Keratinocyte (primary cell): Measurements from ENCODE around the gene PTRH2. TPM values are rescaled to one million over a fixed set of nuclear protein-coding genes. Genes with fewer than 3 reads are reported as not detected.

Experiments used
- DNase-seq: peaks from one replicate; pipeline ENCODE4 v3.0.0-alpha.2; 2011; ENCODE audit warnings: low read depth, missing footprints, low spot score
- FAIRE-seq: peaks from 2 replicates; lab custom pipeline; 2011; peaks lifted over from hg19 to GRCh38; lab: Jason Lieb, UNC
- H2AFZ ChIP-seq: 2 replicates; pipeline ENCODE4 v1.6.0; 2012; ENCODE audit warnings: low read length, control low read depth, inconsistent platforms; ENCODE audit not compliant: control insufficient read depth
- H3K27ac ChIP-seq: 2 replicates; pipeline ENCODE4 v1.5.1; 2011; ENCODE audit warnings: low read length; ENCODE audit not compliant: control insufficient read depth, insufficient read depth
- H3K27me3 ChIP-seq: 3 replicates; pipeline ENCODE4 v1.6.0; 2011; ENCODE audit warnings: low read length; ENCODE audit not compliant: control insufficient read depth, insufficient read depth; ENCODE audit errors: extremely low read depth
- H3K36me3 ChIP-seq, 2 experiments: 2 replicates in 1 of 2; 3 replicates in 1 of 2; pipeline ENCODE4 v1.5.1; 2011; ENCODE audit warnings: low read length in 2 of 2, mild to moderate bottlenecking in 1 of 2; ENCODE audit not compliant: control insufficient read depth in 2 of 2, insufficient read depth in 2 of 2; ENCODE audit errors: extremely low read depth in 1 of 2
- H3K4me1 ChIP-seq: 3 replicates; pipeline ENCODE4 v1.5.1; 2011; ENCODE audit warnings: low read length; ENCODE audit not compliant: control insufficient read depth, insufficient read depth; ENCODE audit errors: extremely low read depth
- H3K4me2 ChIP-seq: 3 replicates; pipeline ENCODE4 v1.6.0; 2011; ENCODE audit warnings: low read depth, low read length; ENCODE audit not compliant: control insufficient read depth, insufficient read depth; ENCODE audit errors: extremely low read depth
- H3K4me3 ChIP-seq, 3 experiments: fragments of 200-600 bp in 1 of 3; sonication (generic) in 1 of 3; 2 replicates in 2 of 3; 3 replicates in 1 of 3; pipeline ENCODE4 v1.5.1; 2011 to 2016; ENCODE audit warnings: low read length in 3 of 3, mild to moderate bottlenecking in 3 of 3, control low read depth in 2 of 3, inconsistent platforms in 1 of 3, low read depth in 1 of 3, mixed read lengths in 1 of 3, mixed run types in 1 of 3, moderate library complexity in 1 of 3; ENCODE audit not compliant: control insufficient read depth in 2 of 3, insufficient read depth in 2 of 3; ENCODE audit errors: extremely low read depth in 1 of 3
- H3K79me2 ChIP-seq: 2 replicates; pipeline ENCODE4 v1.6.0; 2012; ENCODE audit warnings: low read length; ENCODE audit not compliant: control insufficient read depth, insufficient read depth
- H3K9ac ChIP-seq: 3 replicates; pipeline ENCODE4 v1.6.0; 2011; ENCODE audit warnings: low read length; ENCODE audit not compliant: control insufficient read depth, insufficient read depth; ENCODE audit errors: extremely low read depth
- H3K9me1 ChIP-seq: 3 replicates; pipeline ENCODE4 v1.6.0; 2011; ENCODE audit warnings: low read length; ENCODE audit not compliant: control insufficient read depth, insufficient read depth; ENCODE audit errors: extremely low read depth
- H3K9me3 ChIP-seq: 2 replicates; pipeline ENCODE4 v1.5.1; 2012; ENCODE audit warnings: low read depth, low read length; ENCODE audit not compliant: control insufficient read depth
- H4K20me1 ChIP-seq: 3 replicates; pipeline ENCODE4 v1.6.0; 2011; ENCODE audit warnings: low read length; ENCODE audit not compliant: control insufficient read depth, insufficient read depth; ENCODE audit errors: extremely low read depth
- EZH2 ChIP-seq: IDR thresholded peaks from one replicate; pipeline ENCODE4 v1.6.1; 2012; ENCODE audit warnings: inconsistent platforms, mild to moderate bottlenecking, low read length, moderate library complexity
- dilution Hi-C: fragments of 300-500 bp; cut with MboI; formaldehyde crosslinking; loops from one replicate; pipeline ENCODE4 v1.7.0; 2020; ENCODE audit warnings: low sequenced_read_pairs; ENCODE audit not compliant: extremely low pct_ligation_motif_present
- polyA plus RNA-seq, 5 experiments: library from polyadenylated mRNA; depleted of rRNA in 3 of 5; stranded (reverse) in 3 of 5; stranded (forward) in 1 of 5; unstranded in 1 of 5; fragments of >200 nt; gene quantifications; 1 replicate in 1 of 5; 2 replicates in 3 of 5; 3 replicates in 1 of 5; pipeline versions ENCODE4 v1.2.1 to v1.2.3, GENCODE V29; 2011 to 2012; ENCODE audit warnings: missing spikeins in 2 of 5, low read depth in 1 of 5, low replicate concordance in 1 of 5
- TF ChIP-seq, protein P1 (sequence below), 3 experiments: IDR thresholded peaks in 1 of 3; conservative IDR thresholded peaks in 1 of 3; optimal IDR thresholded peaks in 1 of 3; 2 replicates in 2 of 3; 3 replicates in 1 of 3; pipeline versions ENCODE3 to v1.5.1; 2011; ENCODE audit warnings: low read length in 3 of 3, mild to moderate bottlenecking in 3 of 3, moderate library complexity in 2 of 3, control low read depth in 1 of 3, inconsistent platforms in 1 of 3; ENCODE audit not compliant: insufficient read depth in 2 of 3; ENCODE audit errors: extremely low read depth in 1 of 3

Gene PTRH2
- polyA plus RNA-seq, 1 donor (not counting 4 experiments of a cell fraction or from before 2014, with no cell fraction given) = 107 TPM

GRCh38 chr17:59680314-59680713 lies 26.9 kb downstream of the PTRH2 start:
- FAIRE-seq (no peak), DNase-seq (no peak)
- H3K27ac ChIP-seq = no peak overlapping the region
- H3K27me3 ChIP-seq = no peaks in the 10 kb centered on the region
- H3K4me3 ChIP-seq = no peak overlapping the region
- no peak overlapping the region for H3K4me2 ChIP-seq
- peaks cover 2% of the 10 kb centered on the region for H3K4me1 ChIP-seq
- no peak overlapping the region for H3K9ac ChIP-seq
- H4K20me1 ChIP-seq = no peaks in the 10 kb centered on the region
- peaks cover 2% of the 10 kb centered on the region for H3K9me1 ChIP-seq
- no peak for TF ChIP-seq EZH2
- TF ChIP-seq, protein P1, sequence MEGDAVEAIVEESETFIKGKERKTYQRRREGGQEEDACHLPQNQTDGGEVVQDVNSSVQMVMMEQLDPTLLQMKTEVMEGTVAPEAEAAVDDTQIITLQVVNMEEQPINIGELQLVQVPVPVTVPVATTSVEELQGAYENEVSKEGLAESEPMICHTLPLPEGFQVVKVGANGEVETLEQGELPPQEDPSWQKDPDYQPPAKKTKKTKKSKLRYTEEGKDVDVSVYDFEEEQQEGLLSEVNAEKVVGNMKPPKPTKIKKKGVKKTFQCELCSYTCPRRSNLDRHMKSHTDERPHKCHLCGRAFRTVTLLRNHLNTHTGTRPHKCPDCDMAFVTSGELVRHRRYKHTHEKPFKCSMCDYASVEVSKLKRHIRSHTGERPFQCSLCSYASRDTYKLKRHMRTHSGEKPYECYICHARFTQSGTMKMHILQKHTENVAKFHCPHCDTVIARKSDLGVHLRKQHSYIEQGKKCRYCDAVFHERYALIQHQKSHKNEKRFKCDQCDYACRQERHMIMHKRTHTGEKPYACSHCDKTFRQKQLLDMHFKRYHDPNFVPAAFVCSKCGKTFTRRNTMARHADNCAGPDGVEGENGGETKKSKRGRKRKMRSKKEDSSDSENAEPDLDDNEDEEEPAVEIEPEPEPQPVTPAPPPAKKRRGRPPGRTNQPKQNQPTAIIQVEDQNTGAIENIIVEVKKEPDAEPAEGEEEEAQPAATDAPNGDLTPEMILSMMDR (optimal IDR thresholded peaks at IDR 0.05 in 1 of 3, IDR thresholded peaks at IDR 0.05 in 1 of 3, conservative IDR thresholded peaks at IDR 0.05 in 1 of 3; ENCODE audit: extremely low read depth in 1 of 3, insufficient read depth in 2 of 3, low read length in 3 of 3) = no peak
- H3K9me3 ChIP-seq = no peaks in the 10 kb centered on the region
- peaks cover 10% of the 10 kb centered on the region for H3K79me2 ChIP-seq
- dilution Hi-C loops = no loop called here
- H2AFZ ChIP-seq = no peak overlapping the region
- H3K36me3 ChIP-seq = peaks cover 31 to 48% of the 10 kb centered on the region in 2 experiments

- H3K27ac ChIP-seq = no peak overlapping the region
- peaks cover 9% of the 10 kb centered on the region for H3K79me2 ChIP-seq
- peaks cover 31 to 46% of the 10 kb centered on the region in 2 experiments for H3K36me3 ChIP-seq
- peaks cover 2% of the 10 kb centered on the region for H3K4me1 ChIP-seq
- no peaks in the 10 kb centered on the region for H4K20me1 ChIP-seq
- DNase-seq = no peak
- H3K4me3 ChIP-seq = no peak overlapping the region
- peaks cover 2% of the 10 kb centered on the region for H3K9me1 ChIP-seq
- H3K9me3 ChIP-seq = no peaks in the 10 kb centered on the region
- H3K4me2 ChIP-seq = no peak overlapping the region
- dilution Hi-C loops = no loop called here
- H3K9ac ChIP-seq = no peak overlapping the region
- no peak overlapping the region for H2AFZ ChIP-seq
- no peak for TF ChIP-seq EZH2
- TF ChIP-seq, protein P1 (optimal IDR thresholded peaks at IDR 0.05 in 1 of 3, IDR thresholded peaks at IDR 0.05 in 1 of 3, conservative IDR thresholded peaks at IDR 0.05 in 1 of 3; ENCODE audit: extremely low read depth in 1 of 3, insufficient read depth in 2 of 3, low read length in 3 of 3) = no peak
- FAIRE-seq = no peak
- H3K27me3 ChIP-seq = no peaks in the 10 kb centered on the region
Measured at GRCh38 chr17:59678918-59679317, 28.3 kb downstream of the PTRH2 start.
